HFFc6 (cell line): ENCODE measurements around the gene SLC7A7. TPM values are rescaled to one million over a fixed set of nuclear protein-coding genes. Genes with fewer than 3 reads are reported as not detected.
A peak's percentile ranks its signal among the peaks of the same experiment; 100 is the strongest.
"Not testable (repeated sequence)": the region's sequence is repeated elsewhere in the genome, so short reads cannot be mapped to it uniquely, and the experiment has no call there.

Source experiments
- DNase-seq: peaks from one replicate; pipeline ENCODE4 v3.0.0-alpha.2; 2018
- H3K27ac Mint-ChIP-seq: 2 replicates; pipeline ENCODE4 v1.8.0; 2020; ENCODE audit warnings: mild to moderate bottlenecking, mixed read lengths
- H3K27me3 Mint-ChIP-seq: 2 replicates; pipeline ENCODE4 v1.8.0; 2021; ENCODE audit warnings: mild to moderate bottlenecking, moderate library complexity, mixed read lengths; ENCODE audit not compliant: insufficient read depth
- H3K36me3 Mint-ChIP-seq: 2 replicates; pipeline ENCODE4 v1.8.0; 2021; ENCODE audit warnings: low read depth, mixed read lengths
- H3K4me1 Mint-ChIP-seq: 2 replicates; pipeline ENCODE4 v1.8.0; 2020; ENCODE audit warnings: low read depth, mixed read lengths
- H3K4me3 Mint-ChIP-seq: 2 replicates; pipeline ENCODE4 v1.8.0; 2020; ENCODE audit warnings: mild to moderate bottlenecking, moderate library complexity, mixed read lengths
- H3K9me3 Mint-ChIP-seq: 2 replicates; pipeline ENCODE4 v1.8.0; 2020; ENCODE audit warnings: mild to moderate bottlenecking, mixed read lengths
- long read RNA-seq: library from polyadenylated mRNA; unstranded; transcript quantifications from one replicate; pipeline ENCODE4 v2.0.0, GENCODE V29; 2019
- total RNA-seq, 6 experiments: library from RNA; stranded (reverse); fragmentation: NEBNext Ultra II Directional; extraction: Animal tissue kit (Norgen Biotek cat#: 25700); gene quantifications; 2 replicates in 1 of 6; 3 replicates in 5 of 6; pipeline ENCODE4 v1.2.3, GENCODE V29; 2021
- TF ChIP-seq, protein P1 (sequence below): fragments of 200-600 bp; sonication (generic); IDR thresholded peaks from 2 replicates; pipeline ENCODE4 v1.5.0; 2021; ENCODE audit warnings: antibody characterized with exemption, mild to moderate bottlenecking

The SLC7A7 gene
- total RNA-seq = 1 to 10 TPM in 1 of 6 experiments, under 1 TPM in 5; 0.31 to 1.3 (median 0.56) TPM
- long read RNA-seq, partial matches to known transcripts = 0 of 1 reads
- long read RNA-seq, other reads (novel, unspliced or antisense) = 1 of 1 reads

DNA sequence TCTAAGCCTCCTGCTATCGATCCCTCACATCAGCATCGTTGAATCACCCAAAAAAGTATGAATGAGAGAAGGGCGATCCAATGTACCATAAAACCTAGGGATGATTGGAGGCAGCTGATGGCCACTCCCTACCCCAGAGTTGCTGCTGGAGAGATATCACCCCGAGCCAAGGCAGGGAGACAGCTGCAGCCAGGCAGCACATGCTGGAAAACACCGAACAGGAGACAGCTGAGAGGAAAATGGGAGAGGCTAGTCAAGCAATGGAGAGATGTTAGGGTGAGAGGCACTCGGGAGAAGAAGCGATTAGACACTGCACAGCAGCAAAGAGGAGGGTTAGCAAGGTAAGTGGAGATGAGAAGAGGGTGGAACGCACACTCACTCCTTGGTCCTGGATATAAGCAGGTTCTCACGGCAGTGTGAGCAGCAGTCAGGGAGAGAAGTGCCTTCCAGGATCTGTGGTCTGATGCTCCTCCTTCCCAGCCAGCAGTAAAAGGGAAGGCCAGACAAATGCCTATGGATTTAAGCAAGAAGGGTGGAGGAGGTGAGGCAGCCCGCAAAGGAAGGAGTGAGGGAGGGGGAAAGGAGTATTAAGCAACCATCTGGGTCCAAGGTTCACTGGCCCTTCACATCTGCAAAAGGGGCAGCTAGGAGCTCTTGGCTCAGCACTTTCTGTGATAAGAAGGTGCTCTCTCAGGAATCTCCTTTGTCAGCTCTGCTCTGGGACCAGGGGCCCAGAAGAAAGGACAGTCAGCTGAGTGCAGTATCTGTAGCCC lies at the start of gene SLC7A7:
Gene SLC7A7 (minus strand): TSS at position 495 of the 773 bp plus-strand sequence. CDS start 2,037 bp downstream, outside the sequence.
- no peaks in the 10 kb centered on the region for H3K9me3 Mint-ChIP-seq
- no peaks in the 10 kb centered on the region for H3K36me3 Mint-ChIP-seq
- TF ChIP-seq, protein P1, sequence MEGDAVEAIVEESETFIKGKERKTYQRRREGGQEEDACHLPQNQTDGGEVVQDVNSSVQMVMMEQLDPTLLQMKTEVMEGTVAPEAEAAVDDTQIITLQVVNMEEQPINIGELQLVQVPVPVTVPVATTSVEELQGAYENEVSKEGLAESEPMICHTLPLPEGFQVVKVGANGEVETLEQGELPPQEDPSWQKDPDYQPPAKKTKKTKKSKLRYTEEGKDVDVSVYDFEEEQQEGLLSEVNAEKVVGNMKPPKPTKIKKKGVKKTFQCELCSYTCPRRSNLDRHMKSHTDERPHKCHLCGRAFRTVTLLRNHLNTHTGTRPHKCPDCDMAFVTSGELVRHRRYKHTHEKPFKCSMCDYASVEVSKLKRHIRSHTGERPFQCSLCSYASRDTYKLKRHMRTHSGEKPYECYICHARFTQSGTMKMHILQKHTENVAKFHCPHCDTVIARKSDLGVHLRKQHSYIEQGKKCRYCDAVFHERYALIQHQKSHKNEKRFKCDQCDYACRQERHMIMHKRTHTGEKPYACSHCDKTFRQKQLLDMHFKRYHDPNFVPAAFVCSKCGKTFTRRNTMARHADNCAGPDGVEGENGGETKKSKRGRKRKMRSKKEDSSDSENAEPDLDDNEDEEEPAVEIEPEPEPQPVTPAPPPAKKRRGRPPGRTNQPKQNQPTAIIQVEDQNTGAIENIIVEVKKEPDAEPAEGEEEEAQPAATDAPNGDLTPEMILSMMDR = no peak
- no peaks in the 10 kb centered on the region for H3K27me3 Mint-ChIP-seq
- peaks cover 38% of the 10 kb centered on the region for H3K4me1 Mint-ChIP-seq
- no peak within 1 kb of the TSS for H3K4me3 Mint-ChIP-seq
- no peak for DNase-seq
- peak within 1 kb of the TSS; percentile 47; the same call in 1 of the 2 replicates for H3K27ac Mint-ChIP-seq

DNA sequence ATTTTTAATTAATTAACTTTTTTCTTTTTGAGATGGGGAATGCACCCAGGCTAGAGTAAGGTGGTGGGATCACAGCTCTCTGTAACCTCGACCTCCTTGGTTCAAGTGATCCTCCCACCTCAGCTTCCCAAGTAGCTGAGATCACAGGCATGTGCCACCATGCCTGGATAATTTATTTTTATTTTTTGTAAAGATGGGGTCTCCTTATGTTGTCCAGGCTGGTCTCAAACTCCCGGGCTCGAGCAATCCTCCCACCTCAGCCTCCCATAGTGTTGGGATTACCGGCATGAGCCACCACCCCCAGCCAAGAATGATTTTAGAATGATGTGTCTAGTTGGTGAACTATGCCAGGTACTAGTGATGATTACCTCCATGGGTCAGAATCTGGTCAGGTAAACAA lies 49.7 kb upstream of the SLC7A7 start:
- Mint-ChIP-seq H3K36me3 (peaks cover 5% of the 10 kb centered on the region; the same call in 1 of the 2 replicates), H3K27ac (no peak overlapping the region), H3K27me3 (peaks cover 2% of the 10 kb centered on the region), H3K9me3 (peaks cover 11% of the 10 kb centered on the region), H3K4me3 (no peak overlapping the region), H3K4me1 (peaks cover 8% of the 10 kb centered on the region; the same call in 1 of the 2 replicates)
- no peak for DNase-seq
- TF ChIP-seq, protein P1 = no peak

DNA sequence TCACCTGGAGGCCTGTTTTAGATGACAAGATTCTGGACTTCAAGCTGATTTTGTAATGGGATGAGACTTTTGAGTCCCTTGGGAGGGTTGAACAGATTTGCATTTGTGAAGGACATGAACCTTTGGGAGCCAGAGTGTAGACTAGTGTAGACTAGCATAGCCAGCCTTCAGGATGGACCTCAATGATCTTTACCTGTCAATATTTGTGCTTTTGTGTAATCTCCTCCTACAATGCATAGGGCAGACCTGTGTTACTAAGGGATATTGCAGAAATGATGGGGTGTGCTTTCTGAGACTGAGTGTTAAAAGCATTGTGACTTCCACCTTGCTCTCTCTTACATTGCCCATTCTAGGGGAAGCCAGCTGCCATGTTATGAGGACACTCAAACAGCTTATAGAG lies 46.4 kb upstream of the SLC7A7 start:
- Mint-ChIP-seq H3K9me3 (peaks cover 11% of the 10 kb centered on the region), H3K4me1 (peaks cover 8% of the 10 kb centered on the region; the same call in 1 of the 2 replicates), H3K27me3 (peaks cover 2% of the 10 kb centered on the region), H3K4me3 (no peak overlapping the region), H3K27ac (no peak overlapping the region), H3K36me3 (peaks cover 5% of the 10 kb centered on the region; the same call in 1 of the 2 replicates)
- DNase-seq = no peak
- TF ChIP-seq, protein P1 = no peak

DNA sequence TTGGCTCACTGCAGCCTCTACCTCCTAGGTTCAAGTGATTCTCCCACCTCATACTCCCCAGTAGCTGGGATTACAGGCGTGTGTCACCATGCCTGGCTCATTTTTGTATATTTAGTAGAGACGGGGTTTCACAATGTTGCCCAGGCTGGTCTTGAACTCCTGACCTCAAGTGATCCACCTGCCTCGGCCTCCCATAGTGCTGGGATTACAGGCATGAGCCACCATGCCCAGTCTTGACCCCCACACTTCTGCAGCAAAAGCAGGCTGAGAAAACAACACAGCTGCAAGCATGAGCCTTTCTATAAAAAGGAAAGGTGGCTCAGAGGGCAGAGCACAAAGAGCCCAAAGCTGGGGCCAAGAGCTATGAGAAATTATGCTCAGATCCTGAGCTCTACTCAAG lies 45.1 kb upstream of the SLC7A7 start:
- not testable (repeated sequence) for H3K27me3 Mint-ChIP-seq, DNase-seq, H3K4me1 Mint-ChIP-seq, H3K4me3 Mint-ChIP-seq, H3K36me3 Mint-ChIP-seq, H3K27ac Mint-ChIP-seq
- H3K9me3 Mint-ChIP-seq = peaks cover 11% of the 10 kb centered on the region

DNA sequence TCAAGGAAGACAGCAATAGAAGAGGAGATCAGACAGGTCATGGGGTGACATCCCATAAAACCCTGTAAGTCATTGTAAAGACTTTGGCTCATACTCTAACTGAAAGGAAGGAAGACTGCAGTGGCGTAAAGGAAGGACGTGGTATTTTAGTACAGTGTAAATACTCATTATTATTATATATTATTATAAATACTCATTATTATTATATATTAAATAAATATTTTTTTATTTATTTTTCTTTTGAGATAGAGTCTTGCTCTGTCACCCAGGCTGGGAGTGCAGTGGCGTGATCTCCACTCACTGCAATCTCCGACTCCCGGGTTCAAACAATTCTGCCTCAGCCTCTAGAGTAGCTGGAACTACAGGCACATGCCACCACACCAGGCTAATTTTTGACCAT lies 41.2 kb upstream of the SLC7A7 start:
- no peak for DNase-seq
- TF ChIP-seq, protein P1 = no peak
- Mint-ChIP-seq H3K36me3 (no peaks in the 10 kb centered on the region), H3K27me3 (no peaks in the 10 kb centered on the region; the same call in 1 of the 2 replicates), H3K4me1 (peaks cover 16% of the 10 kb centered on the region), H3K27ac (no peak overlapping the region), H3K4me3 (no peak overlapping the region), H3K9me3 (peaks cover 3% of the 10 kb centered on the region)
